ENCODE measurements around the gene NTHL1.

Gene NTHL1

GRCh38 chr16:2066139-2066538, 18.5 kb upstream of the NTHL1 start:
- DNase-seq (ENCODE audit: low read depth in 2 of 2), result no peak

DNA sequence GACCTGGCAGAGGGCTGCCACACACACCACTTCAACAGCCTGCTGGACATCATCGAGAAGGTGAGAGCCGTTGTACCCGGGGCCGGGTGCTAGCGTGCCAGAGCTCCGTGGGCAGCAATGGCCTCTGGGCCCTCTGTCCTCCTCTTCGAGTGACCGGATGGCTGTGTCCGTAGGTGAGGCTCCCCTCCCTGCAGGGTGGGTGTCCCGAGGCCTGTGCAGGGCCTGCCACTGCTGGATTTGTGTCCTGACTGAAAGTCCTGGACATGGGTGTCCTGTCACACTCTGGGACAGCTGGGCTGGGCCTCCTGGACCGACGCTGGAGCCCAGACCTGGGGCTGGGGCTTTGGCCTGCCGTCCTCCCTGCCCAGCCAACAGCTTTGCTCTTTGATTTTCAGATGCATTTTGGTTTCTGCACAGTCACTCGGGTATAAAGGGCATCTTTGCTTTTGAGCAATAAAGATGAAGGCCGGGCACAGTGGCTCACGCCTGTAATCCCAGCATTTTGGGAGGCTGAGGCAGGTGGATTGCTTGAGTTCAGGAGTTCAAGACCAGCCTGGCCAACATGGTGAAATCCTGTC, 16.8 kb upstream of the NTHL1 start:
- DNase-seq (ENCODE audit: low read depth in 2 of 2), result no peak

- DNase-seq (ENCODE audit: low read depth in 2 of 2), result no peak
Measured at GRCh38 chr16:2063861-2064260, 16.2 kb upstream of the NTHL1 start.

- no peak for DNase-seq (ENCODE audit: low read depth in 2 of 2)
Measured at GRCh38 chr16:2062801-2063200, 15.2 kb upstream of the NTHL1 start.

- DNase-seq (ENCODE audit: low read depth in 2 of 2), result no peak
Measured at GRCh38 chr16:2061526-2061925, 13.9 kb upstream of the NTHL1 start.

GRCh38 chr16:2061023-2061422, 13.4 kb upstream of the NTHL1 start:
- no peak for DNase-seq (ENCODE audit: low read depth in 2 of 2)

- no peak for DNase-seq (ENCODE audit: low read depth in 2 of 2)
Measured at GRCh38 chr16:2060346-2060745, 12.7 kb upstream of the NTHL1 start.

- no peak for DNase-seq (ENCODE audit: low read depth in 2 of 2)
Measured at GRCh38 chr16:2058872-2059271, 11.2 kb upstream of the NTHL1 start.

DNA sequence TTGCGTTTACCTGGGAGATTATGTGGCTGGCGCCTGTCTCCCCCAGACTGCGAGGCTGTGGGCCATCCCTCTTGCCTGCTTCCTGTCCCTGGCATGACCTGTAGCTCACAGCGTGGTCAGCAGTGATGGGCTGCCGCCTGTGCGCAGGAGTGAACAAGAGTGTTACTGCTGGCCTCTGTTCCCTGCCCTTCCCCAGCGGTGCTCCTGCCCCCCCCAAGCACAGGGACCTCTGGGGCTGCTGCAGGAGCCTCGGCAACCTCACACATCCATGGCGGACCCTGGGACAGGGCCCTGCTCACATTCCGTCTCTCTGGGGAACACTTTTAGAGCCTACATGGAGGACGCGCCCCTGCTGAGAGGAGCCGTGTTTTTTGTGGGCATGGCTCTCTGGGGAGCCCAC, 10.8 kb upstream of the NTHL1 start:
- DNase-seq (ENCODE audit: low read depth in 2 of 2), result no peak

DNA sequence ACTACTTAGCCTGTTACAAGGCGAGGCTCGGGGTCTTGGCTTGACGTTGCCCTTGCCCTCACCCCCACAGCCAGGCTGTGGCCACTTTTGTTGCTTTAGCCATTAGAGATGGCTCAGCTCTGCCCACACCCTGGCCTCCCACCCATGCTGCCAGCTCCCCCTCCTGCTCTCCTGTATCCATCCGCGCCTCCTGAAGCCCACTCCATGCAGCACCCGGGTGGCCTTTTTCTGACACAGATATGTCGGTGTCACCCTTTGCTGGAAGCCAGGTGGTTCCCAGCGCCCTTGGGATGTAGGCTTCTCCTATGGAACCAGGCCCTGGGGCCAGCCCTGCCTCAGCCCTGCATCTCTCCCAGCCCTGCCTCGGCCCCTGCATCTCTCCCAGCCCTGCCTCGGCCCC, 9.8 kb upstream of the NTHL1 start:
- DNase-seq (ENCODE audit: low read depth in 2 of 2), result no peak

DNA sequence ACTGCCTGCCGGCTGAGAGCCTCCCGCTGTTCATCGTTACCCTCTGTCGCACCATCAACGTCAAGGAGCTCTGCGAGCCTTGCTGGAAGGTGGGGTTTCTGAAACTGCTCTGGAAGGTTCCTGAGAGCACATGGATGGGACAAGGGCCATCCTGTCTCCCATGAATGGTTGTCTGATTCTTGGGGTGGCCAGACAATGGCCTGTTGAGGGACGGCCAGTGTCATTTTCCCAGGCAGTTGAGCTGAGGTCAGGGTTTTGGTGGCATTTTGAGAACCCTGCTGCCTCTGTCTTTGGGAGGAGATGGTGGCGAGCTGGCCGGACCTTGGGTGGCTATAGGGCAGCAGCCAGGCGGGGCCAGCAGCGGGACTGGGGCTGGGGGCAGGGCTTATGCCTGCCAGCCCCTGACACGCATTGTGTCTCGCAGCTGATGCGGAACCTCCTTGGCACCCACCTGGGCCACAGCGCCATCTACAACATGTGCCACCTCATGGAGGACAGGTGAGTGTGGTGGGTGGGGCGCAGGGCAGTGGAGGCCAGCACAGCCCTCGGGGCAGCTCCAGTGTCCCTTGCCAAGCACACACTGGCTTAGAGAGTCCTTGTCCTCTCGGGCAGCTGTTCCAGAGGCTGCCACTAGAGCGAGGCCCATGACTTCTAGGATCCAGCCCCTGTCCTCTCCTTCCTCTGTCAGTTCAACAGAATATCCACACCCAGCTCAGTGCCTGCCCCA, 9.2 kb upstream of the NTHL1 start:
- no peak for DNase-seq (ENCODE audit: low read depth in 2 of 2)

- DNase-seq (ENCODE audit: low read depth in 2 of 2), result no peak
Measured at GRCh38 chr16:2056077-2056476, 8.4 kb upstream of the NTHL1 start.

- no peak for DNase-seq (ENCODE audit: low read depth in 2 of 2)
Measured at GRCh38 chr16:2054543-2055245, 7.1 kb upstream of the NTHL1 start.

- DNase-seq (ENCODE audit: low read depth in 2 of 2), result no peak
Measured at GRCh38 chr16:2053897-2054296, 6.3 kb upstream of the NTHL1 start.

DNA sequence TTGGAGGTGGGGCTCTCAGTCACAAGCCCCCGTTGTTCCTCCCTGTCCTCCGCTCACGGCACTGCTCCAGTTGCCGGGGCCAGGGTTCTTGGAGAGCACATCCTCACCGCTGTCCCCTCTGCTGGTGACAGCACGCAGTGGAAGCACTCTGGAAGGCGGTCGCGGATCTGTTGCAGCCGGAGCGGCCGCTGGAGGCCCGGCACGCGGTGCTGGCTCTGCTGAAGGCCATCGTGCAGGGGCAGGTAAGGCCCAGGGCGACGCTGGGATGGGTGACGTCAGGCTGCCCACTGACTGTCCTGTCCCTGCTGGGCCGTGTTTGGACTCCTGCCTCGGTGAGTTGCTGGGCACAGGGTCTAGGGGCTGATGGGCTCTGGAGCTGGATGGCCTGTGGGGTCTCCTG, 5.6 kb upstream of the NTHL1 start:
- no peak for DNase-seq (ENCODE audit: low read depth in 2 of 2)

DNA sequence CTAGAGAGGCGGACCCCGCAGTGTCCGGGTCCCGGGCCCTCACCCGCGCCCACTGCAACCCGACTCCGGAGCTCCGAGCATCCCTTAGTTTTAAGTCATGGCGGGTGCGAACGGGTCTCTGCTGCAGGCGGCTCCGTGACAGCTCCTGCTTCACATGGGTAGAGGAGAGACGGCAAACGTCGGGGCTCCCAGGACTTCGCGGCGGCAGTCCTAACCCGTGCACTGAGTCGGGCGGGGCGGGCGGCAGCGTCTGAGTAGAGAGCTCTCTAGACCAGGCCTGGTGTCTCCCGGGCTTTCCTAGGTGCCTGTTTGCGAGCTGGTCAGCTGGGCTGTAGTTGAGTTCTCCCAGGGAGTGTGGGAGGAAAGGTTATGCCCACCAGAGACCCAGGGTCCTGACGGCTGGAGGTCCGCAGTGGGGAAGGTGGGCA, 496 bp upstream of the NTHL1 start:
- DNase-seq (ENCODE audit: low read depth in 2 of 2), result no peak

GRCh38 chr16:2046893-2047329, 723 bp downstream of the NTHL1 start:
- no peak for DNase-seq (ENCODE audit: low read depth in 2 of 2)

DNA sequence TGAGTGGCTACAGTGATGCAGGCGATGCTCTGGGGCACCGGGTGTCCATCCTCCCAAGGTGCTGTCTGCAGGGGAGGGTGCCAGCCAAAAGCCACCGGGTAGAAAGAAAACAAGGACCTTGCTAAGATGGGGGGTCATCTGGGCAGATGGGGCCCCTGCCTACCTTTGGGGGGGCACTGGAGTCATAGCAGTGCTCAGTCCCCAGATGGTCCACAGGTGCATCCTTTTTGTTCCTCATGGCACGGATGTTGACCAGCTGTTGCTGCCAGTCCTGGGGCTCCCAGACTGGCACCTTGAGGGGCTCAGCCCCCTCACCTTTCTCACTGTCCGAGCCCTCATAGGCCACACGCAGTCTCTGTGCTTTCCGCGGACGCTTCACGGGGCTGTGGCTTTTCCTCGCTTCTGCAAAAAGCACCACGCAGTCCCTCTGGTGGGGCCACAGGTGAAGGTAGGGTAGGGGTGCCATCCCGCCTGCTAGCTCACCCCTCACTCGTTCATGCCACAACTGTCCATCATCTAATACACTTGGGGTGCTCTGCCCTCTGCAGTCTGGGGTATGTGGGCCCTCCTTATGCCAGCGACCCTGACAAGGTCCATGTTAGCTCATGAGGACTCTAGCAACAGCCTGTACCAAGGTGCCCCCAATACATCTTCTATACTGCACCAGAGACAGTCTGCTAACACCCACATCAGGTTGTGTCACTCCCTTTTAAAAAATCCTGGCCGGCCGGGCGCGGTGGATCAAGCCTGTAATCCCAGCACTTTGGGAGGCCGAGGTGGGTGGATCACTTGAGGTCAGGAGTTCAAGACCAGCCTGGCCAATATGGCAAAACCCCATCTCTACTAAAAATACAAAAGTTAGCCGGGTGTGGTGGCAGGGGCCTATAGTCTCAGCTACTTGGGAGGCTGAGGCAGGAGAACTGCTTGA, 1.4 kb downstream of the NTHL1 start:
- DNase-seq (ENCODE audit: low read depth in 2 of 2), result no peak

DNA sequence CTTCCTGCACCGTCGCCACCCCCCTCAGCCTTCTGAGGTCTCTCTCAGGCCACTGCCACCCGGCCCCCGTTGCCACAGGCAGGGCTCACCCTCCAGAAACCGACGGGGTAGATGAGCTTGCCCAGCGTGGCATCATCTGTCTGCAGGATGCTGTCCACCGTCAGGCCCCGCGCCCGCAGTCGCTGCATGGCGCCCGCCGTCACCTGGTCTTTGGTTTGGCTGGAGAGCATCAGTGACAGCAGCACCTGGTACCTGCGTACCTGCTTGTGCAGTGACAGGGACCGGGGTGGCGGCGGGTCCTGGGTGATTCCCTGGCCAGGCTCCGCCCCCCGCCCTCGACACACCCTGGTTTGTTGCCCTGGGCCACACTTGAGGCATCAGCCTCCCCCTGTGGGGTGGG, 3.1 kb downstream of the NTHL1 start:
- DNase-seq (ENCODE audit: low read depth in 2 of 2), result no peak

GRCh38 chr16:2043667-2044451, 3.8 kb downstream of the NTHL1 start:
- no peak for DNase-seq (ENCODE audit: low read depth in 2 of 2)

- no peak for DNase-seq (ENCODE audit: low read depth in 2 of 2)
Measured at GRCh38 chr16:2042986-2043666, 4.5 kb downstream of the NTHL1 start.

Measured in stimulated activated CD8-positive, alpha-beta memory T cell treated with anti-CD3 and anti-CD28 coated beads, Interleukin-2, amount 100 ng/mL, for 1 hour (primary cell).